SU-DHL-6 (cell line): ENCODE measurements around the gene CCSAP.
A peak's percentile ranks its signal among the peaks of the same experiment; 100 is the strongest.

Source experiments
- H2AFZ ChIP-seq: fragments of 200-600 bp; sonication (generic); 2 replicates; pipeline ENCODE4 v1.6.1; 2014; ENCODE audit warnings: low read depth, mild to moderate bottlenecking, moderate library complexity, mixed read lengths, antibody characterized with exemption, low read length; ENCODE audit not compliant: severe bottlenecking
- H3F3A ChIP-seq: fragments of 200-600 bp; shearing (Covaris generic); 2 replicates; pipeline ENCODE4 v1.6.0; 2016; ENCODE audit warnings: antibody characterized with exemption, mild to moderate bottlenecking; ENCODE audit not compliant: insufficient read depth
- H3K27ac ChIP-seq: fragments of 200-600 bp; sonication (generic); 2 replicates; pipeline ENCODE4 v1.5.1; 2016; ENCODE audit warnings: low read depth, mild to moderate bottlenecking, low read length, moderate library complexity, mixed read lengths
- H3K27me3 ChIP-seq: fragments of 200-600 bp; sonication (generic), shearing (Covaris generic); 2 replicates; pipeline ENCODE4 v1.6.0; 2014; ENCODE audit warnings: mild to moderate bottlenecking, low read length
- H3K36me3 ChIP-seq: fragments of 200-600 bp; sonication (generic); 2 replicates; pipeline ENCODE4 v1.6.1; 2014; ENCODE audit warnings: mild to moderate bottlenecking, low read length, mixed read lengths
- H3K4me2 ChIP-seq: fragments of 300-600, 200-600 bp; shearing (Covaris generic), sonication (generic); 2 replicates; pipeline ENCODE4 v1.6.0; 2014; ENCODE audit warnings: low read length, low read depth, mild to moderate bottlenecking; ENCODE audit not compliant: poor library complexity, severe bottlenecking
- H3K4me3 ChIP-seq: fragments of 200-600 bp; sonication (generic); 2 replicates; pipeline ENCODE4 v1.5.1; 2014; ENCODE audit warnings: antibody characterized with exemption, low read length, mild to moderate bottlenecking, mixed read lengths; ENCODE audit not compliant: insufficient read depth, poor library complexity, severe bottlenecking
- H3K79me2 ChIP-seq: fragments of 200-600 bp; sonication (generic); 2 replicates; pipeline ENCODE4 v1.6.1; 2014; ENCODE audit warnings: mild to moderate bottlenecking, low read length, moderate library complexity; ENCODE audit not compliant: insufficient read depth
- H3K9ac ChIP-seq: fragments of 200-600 bp; sonication (generic); 2 replicates; pipeline ENCODE4 v1.7.0; 2014; ENCODE audit warnings: mild to moderate bottlenecking, low read length
- H3K9me2 ChIP-seq: fragments of 200-600 bp; sonication (generic); replicated peaks from 2 replicates; pipeline ENCODE4 v1.6.1; 2014; ENCODE audit warnings: low read length; ENCODE audit not compliant: insufficient read depth
- H3K9me3 ChIP-seq: fragments of 200-600 bp; sonication (generic); 2 replicates; pipeline ENCODE4 v1.6.1; 2014; ENCODE audit warnings: low read length, mixed read lengths; ENCODE audit not compliant: insufficient read depth
- H4K20me1 ChIP-seq: fragments of 200-600 bp; sonication (generic); 2 replicates; pipeline ENCODE4 v1.6.1; 2014; ENCODE audit warnings: low read depth, mild to moderate bottlenecking, antibody characterized with exemption, low read length, moderate library complexity, mixed read lengths
- EZH2phosphoT487 ChIP-seq: fragments of 200-600 bp; sonication (generic), shearing (Covaris generic); conservative IDR thresholded peaks from 2 replicates; pipeline ENCODE4 v1.6.1; 2018; ENCODE audit warnings: mild to moderate bottlenecking, antibody characterized with exemption, low read length, moderate library complexity, mixed read lengths
- TF ChIP-seq, protein P1 (sequence below): fragments of 200-600 bp; sonication (generic); IDR thresholded peaks from one replicate; pipeline ENCODE4 v1.5.1; 2017; ENCODE audit warnings: antibody characterized with exemption, mild to moderate bottlenecking, low read length, moderate library complexity; ENCODE audit not compliant: insufficient read depth, poor library complexity, severe bottlenecking

CCSAP gene, protein sequence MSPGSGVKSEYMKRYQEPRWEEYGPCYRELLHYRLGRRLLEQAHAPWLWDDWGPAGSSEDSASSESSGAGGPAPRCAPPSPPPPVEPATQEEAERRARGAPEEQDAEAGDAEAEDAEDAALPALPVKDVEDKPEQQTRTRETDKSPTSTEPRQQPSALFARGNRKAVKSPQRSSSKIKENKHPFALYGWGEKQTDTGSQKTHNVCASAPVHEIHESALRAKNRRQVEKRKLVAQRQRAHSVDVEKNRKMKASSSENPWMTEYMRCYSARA

DNA sequence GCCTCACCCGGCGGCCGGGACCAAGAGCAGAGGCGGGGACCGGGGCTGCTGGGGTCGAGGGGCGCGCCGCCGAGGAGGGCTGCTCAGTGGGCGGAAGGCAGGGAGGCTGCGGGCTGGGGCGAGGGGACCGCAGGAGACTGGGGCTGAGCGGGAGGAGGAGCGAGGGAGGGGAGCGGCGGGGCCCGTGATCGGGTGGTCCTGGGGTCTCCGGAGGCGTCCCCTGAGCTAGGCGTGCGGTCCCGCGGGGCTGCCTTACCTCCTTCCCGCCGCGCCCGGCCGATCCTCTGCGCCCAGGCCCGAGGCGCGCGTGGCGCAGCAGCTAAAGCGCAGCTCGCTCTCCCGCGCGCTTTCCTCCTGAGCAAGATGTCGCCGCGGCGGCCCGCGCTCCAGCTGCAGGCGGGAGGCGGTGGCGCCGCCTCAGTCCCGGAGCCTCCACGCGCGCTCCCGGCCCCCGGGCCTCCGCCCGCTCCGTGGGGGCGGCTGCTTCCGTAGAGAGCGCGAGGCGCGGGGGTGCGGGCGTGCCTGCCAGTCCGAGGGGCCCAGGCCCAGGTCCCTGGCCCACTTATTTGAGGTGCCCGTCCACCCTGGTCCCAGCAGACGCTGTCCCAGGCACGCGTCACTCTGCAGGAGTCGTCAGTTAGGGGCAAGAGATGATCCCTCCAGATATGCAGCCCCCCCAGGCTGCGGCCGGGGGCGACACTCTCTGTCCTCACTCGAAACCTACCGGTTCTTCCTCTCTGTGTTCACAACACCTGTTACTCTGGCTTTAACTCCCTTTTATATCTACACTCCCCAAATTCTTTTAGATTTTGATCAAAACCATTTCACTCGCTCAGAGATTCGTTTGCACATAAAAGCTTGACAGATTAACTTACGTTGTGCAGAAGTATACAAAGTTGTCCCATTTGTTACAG, at the start of gene CCSAP:
CCSAP (minus strand) TSS at position 392 of the 914 bp plus-strand sequence. CDS start 582 bp downstream, outside the sequence.
- H3K4me2 ChIP-seq = peak within 1 kb of the TSS; percentile 68
- peak within 1 kb of the TSS; percentile 48 for H3K27ac ChIP-seq
- no peaks in the 10 kb centered on the region for H3K36me3 ChIP-seq
- 0 out of 2 replicates have a peak, but pooled peaks cover 3% of the 10 kb centered on the region for H4K20me1 ChIP-seq
- no peaks in the 10 kb centered on the region for H3K9me3 ChIP-seq
- peaks cover 5% of the 10 kb centered on the region; the same call in 1 of the 2 replicates for H3F3A ChIP-seq
- H3K9me2 ChIP-seq = no peaks in the 10 kb centered on the region
- TF ChIP-seq, protein P1, sequence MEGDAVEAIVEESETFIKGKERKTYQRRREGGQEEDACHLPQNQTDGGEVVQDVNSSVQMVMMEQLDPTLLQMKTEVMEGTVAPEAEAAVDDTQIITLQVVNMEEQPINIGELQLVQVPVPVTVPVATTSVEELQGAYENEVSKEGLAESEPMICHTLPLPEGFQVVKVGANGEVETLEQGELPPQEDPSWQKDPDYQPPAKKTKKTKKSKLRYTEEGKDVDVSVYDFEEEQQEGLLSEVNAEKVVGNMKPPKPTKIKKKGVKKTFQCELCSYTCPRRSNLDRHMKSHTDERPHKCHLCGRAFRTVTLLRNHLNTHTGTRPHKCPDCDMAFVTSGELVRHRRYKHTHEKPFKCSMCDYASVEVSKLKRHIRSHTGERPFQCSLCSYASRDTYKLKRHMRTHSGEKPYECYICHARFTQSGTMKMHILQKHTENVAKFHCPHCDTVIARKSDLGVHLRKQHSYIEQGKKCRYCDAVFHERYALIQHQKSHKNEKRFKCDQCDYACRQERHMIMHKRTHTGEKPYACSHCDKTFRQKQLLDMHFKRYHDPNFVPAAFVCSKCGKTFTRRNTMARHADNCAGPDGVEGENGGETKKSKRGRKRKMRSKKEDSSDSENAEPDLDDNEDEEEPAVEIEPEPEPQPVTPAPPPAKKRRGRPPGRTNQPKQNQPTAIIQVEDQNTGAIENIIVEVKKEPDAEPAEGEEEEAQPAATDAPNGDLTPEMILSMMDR = no peak
- no peak for TF ChIP-seq EZH2phosphoT487
- peak within 1 kb of the TSS; percentile 95 for H2AFZ ChIP-seq
- H3K9ac ChIP-seq = peak within 1 kb of the TSS; percentile 70
- no peaks in the 10 kb centered on the region for H3K27me3 ChIP-seq
- no peaks in the 10 kb centered on the region for H3K79me2 ChIP-seq
- H3K4me3 ChIP-seq = peak within 1 kb of the TSS; percentile 68

DNA sequence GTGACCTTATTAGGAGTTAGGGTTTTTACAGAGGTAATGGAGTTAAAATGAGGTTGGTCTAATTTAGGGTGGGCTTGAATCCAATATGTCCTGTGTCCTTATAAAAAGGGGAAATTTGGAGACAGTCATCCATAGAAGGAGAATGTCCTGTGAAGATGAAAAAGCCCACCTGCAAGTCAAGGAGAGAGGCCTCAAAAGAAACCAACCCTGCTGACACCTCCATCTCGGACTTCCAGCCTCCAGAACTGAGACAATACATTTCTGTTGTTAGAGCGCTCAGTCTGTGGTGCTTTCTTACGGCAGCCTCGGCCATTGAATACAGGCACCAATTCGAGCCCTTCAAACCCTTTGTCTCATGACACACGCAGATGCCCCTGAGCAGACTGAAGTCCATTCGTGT, 47.3 kb upstream of the CCSAP start:
- Histone ChIP-seq H3K27me3 (no peaks in the 10 kb centered on the region), H3K4me3 (no peak overlapping the region), H3K9me3 (no peaks in the 10 kb centered on the region), H3K27ac (no peak overlapping the region), H4K20me1 (no peaks in the 10 kb centered on the region), H3K36me3 (no peaks in the 10 kb centered on the region), H3F3A (no peaks in the 10 kb centered on the region), H3K9me2 (no peaks in the 10 kb centered on the region), H3K79me2 (no peaks in the 10 kb centered on the region), H3K9ac (no peak overlapping the region), H3K4me2 (no peak overlapping the region), H2AFZ (no peak overlapping the region)
- TF ChIP-seq, protein P1 = no peak
- no peak for TF ChIP-seq EZH2phosphoT487

DNA sequence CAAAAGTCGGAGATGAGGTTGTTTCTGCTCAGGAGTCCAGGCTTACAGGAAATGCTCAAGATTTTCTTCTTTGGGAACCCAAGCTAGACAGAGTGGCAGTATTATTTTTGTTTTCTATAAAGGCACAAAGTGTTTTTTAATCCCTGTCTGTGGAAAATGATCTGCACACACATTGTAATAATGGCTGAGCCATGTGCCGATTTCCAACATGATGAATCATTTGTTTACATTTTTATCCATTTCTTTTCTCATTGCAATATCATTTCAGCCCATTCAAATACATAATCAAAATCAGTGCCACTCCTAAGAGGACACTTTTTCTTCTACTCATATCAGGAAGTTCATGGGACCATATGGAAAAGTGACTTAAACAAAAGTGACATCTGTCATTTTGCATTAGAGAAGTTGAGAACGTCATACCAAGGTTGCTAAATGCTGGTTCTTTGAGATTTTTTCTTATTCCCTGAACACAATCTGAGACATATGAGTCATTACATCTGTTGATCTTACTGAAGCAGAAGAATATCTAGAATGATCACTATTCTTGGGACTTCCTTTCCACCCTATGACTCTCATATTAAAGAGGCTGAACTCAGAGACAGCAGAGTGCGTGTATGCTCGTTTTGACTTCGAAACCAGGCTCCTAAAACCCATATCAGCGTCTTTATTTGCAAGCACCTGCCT, 46.2 kb upstream of the CCSAP start:
- H3K9me2 ChIP-seq = no peaks in the 10 kb centered on the region
- H4K20me1 ChIP-seq = no peaks in the 10 kb centered on the region
- H3F3A ChIP-seq = no peaks in the 10 kb centered on the region
- no peaks in the 10 kb centered on the region for H3K79me2 ChIP-seq
- H3K27ac ChIP-seq = no peak overlapping the region
- TF ChIP-seq EZH2phosphoT487 = no peak
- TF ChIP-seq, protein P1 = no peak
- H2AFZ ChIP-seq = no peak overlapping the region
- H3K4me2 ChIP-seq = no peak overlapping the region
- H3K4me3 ChIP-seq = no peak overlapping the region
- H3K9me3 ChIP-seq = no peaks in the 10 kb centered on the region
- H3K36me3 ChIP-seq = no peaks in the 10 kb centered on the region
- H3K9ac ChIP-seq = no peak overlapping the region
- no peaks in the 10 kb centered on the region for H3K27me3 ChIP-seq
